ENCODE measurements around the gene ATG2B. TPM values are rescaled to one million over a fixed set of nuclear protein-coding genes. Genes with fewer than 3 reads are reported as not detected.

The ATG2B gene
- total and polyA plus RNA-seq, 2 donors (not counting 3 experiments of a cell fraction or from before 2014, with no cell fraction given), result 5.9 to 17.8 TPM

- H3K9ac ChIP-seq (replicated peaks; ENCODE audit: extremely low read depth, insufficient read depth, low read length), result no peak overlapping the region
- H3K27me3 ChIP-seq (ENCODE audit: control insufficient read depth in 2 of 2, insufficient read depth in 2 of 2, low read length in 2 of 2), result peaks cover 2% of the 10 kb centered on the region in 2 experiments
- no peaks in the 10 kb centered on the region for H3K79me2 ChIP-seq (ENCODE audit: control insufficient read depth, insufficient read depth, low read length)
- no peak for TF ChIP-seq CTCF (IDR thresholded peaks at IDR 0.05; ENCODE audit: extremely low read depth in 1 of 2, insufficient read depth in 1 of 2, low read depth in 1 of 2, low read length in 2 of 2)
- TF ChIP-seq MYC (IDR thresholded peaks at IDR 0.05; ENCODE audit: low read depth, low read length), result no peak
- TF ChIP-seq JUN (IDR thresholded peaks at IDR 0.05; ENCODE audit: borderline replicate concordance, insufficient read depth, insufficient read length, low read depth), result peak; percentile 12
- TF ChIP-seq POLR2AphosphoS5 (IDR thresholded peaks at IDR 0.05; ENCODE audit: insufficient read depth, low read depth, low read length), result no peak
- no peak for TF ChIP-seq FOS (IDR thresholded peaks at IDR 0.05; ENCODE audit: borderline replicate concordance, insufficient read depth, low read length)
- FAIRE-seq, result peak; percentile 78
- no peaks in the 10 kb centered on the region for H3K36me3 ChIP-seq (ENCODE audit: control insufficient read depth in 2 of 2, extremely low read depth in 1 of 2, insufficient read depth in 2 of 2, low read length in 2 of 2)
- BruUV-seq (replicated peaks), result no TSS peak
- no peak overlapping the region for H2AFZ ChIP-seq (ENCODE audit: low read depth, low read length)
- H3K9me1 ChIP-seq (replicated peaks; ENCODE audit: control insufficient read depth, extremely low read depth, insufficient read depth, low read length), result no peaks in the 10 kb centered on the region
- CTCF ChIA-PET, result interaction anchor here (0.7 to 1.4 kb wide), 6 partner anchors 9 to 128 kb away, joined by 3 to 6 read pairs (median 4); partner anchors contain the start of gene AK7
- H3K4me2 ChIP-seq (ENCODE audit: insufficient read depth, low read length), result no peak overlapping the region
- H3K4me3 ChIP-seq (replicated peaks in 1 of 3; ENCODE audit: insufficient read depth in 1 of 3, low read depth in 1 of 3, low read length in 3 of 3), result no peak overlapping the region
- H4K20me1 ChIP-seq (replicated peaks; ENCODE audit: control insufficient read depth, extremely low read depth, insufficient read depth, low read length), result no peaks in the 10 kb centered on the region
- dilution Hi-C loops (cut with MboI; ENCODE audit: extremely low pct_ligation_motif_present, low sequenced_read_pairs) (no loop called here), intact Hi-C loops (cut with micrococcal nuclease) (no loop called here)
- no peak overlapping the region for H3K27ac ChIP-seq (ENCODE audit: insufficient read depth, low read depth, low read length)
- no peaks in the 10 kb centered on the region for H3K9me3 ChIP-seq (replicated peaks; ENCODE audit: control insufficient read depth, insufficient read depth, low read length)
- no peaks in the 10 kb centered on the region for H3K4me1 ChIP-seq (ENCODE audit: control insufficient read depth, extremely low read depth, insufficient read depth, low read length)
- peak; percentile 75 for DNase-seq (ENCODE audit: low read depth, low spot score)
- POLR2A ChIA-PET, result interaction anchor here (0.8 kb wide), 1 partner anchor 11 kb away, joined by 3 read pairs; no protein-coding TSS in a partner anchor
These were observed 40.3 kb upstream of the ATG2B start for GRCh38 chr14:96403409-96403808.

- no peaks in the 10 kb centered on the region for H3K36me3 ChIP-seq (ENCODE audit: control insufficient read depth in 2 of 2, extremely low read depth in 1 of 2, insufficient read depth in 2 of 2, low read length in 2 of 2)
- H2AFZ ChIP-seq (ENCODE audit: low read depth, low read length), result no peak overlapping the region
- POLR2A ChIA-PET, result no interaction called here
- no TSS peak for BruUV-seq (replicated peaks)
- intact Hi-C loops (cut with micrococcal nuclease) (no loop called here), dilution Hi-C loops (cut with MboI; ENCODE audit: extremely low pct_ligation_motif_present, low sequenced_read_pairs) (no loop called here)
- CTCF ChIA-PET, result no interaction called here
- H3K9ac ChIP-seq (replicated peaks; ENCODE audit: extremely low read depth, insufficient read depth, low read length), result no peak overlapping the region
- H4K20me1 ChIP-seq (replicated peaks; ENCODE audit: control insufficient read depth, extremely low read depth, insufficient read depth, low read length), result no peaks in the 10 kb centered on the region
- no peak overlapping the region for H3K27ac ChIP-seq (ENCODE audit: insufficient read depth, low read depth, low read length)
- FAIRE-seq (no peak), DNase-seq (ENCODE audit: low read depth, low spot score) (no peak)
- no peak for TF ChIP-seq POLR2A (IDR thresholded peaks at IDR 0.05; ENCODE audit: low read depth, low read length)
- no peak for TF ChIP-seq CTCF (IDR thresholded peaks at IDR 0.05; ENCODE audit: extremely low read depth in 1 of 2, insufficient read depth in 1 of 2, low read depth in 1 of 2, low read length in 2 of 2)
- no peak for TF ChIP-seq JUN (IDR thresholded peaks at IDR 0.05; ENCODE audit: borderline replicate concordance, insufficient read depth, insufficient read length, low read depth)
- TF ChIP-seq MYC (IDR thresholded peaks at IDR 0.05; ENCODE audit: low read depth, low read length), result no peak
- no peak for TF ChIP-seq FOS (IDR thresholded peaks at IDR 0.05; ENCODE audit: borderline replicate concordance, insufficient read depth, low read length)
- no peak for TF ChIP-seq EZH2 (IDR thresholded peaks at IDR 0.05; ENCODE audit: borderline replicate concordance, low read depth, low read length, severe bottlenecking)
- TF ChIP-seq MAX (IDR thresholded peaks at IDR 0.05; ENCODE audit: insufficient read depth, insufficient read length), result no peak
- no peak for TF ChIP-seq POLR2AphosphoS5 (IDR thresholded peaks at IDR 0.05; ENCODE audit: insufficient read depth, low read depth, low read length)
- TF ChIP-seq GATA2 (IDR thresholded peaks at IDR 0.05; ENCODE audit: insufficient read depth, insufficient read length, low read depth, low read length), result no peak
- no peaks in the 10 kb centered on the region for H3K9me3 ChIP-seq (replicated peaks; ENCODE audit: control insufficient read depth, insufficient read depth, low read length)
- no peaks in the 10 kb centered on the region for H3K9me1 ChIP-seq (replicated peaks; ENCODE audit: control insufficient read depth, extremely low read depth, insufficient read depth, low read length)
- peaks cover 2% of the 10 kb centered on the region in 2 experiments for H3K27me3 ChIP-seq (ENCODE audit: control insufficient read depth in 2 of 2, insufficient read depth in 2 of 2, low read length in 2 of 2)
- no peak overlapping the region for H3K4me2 ChIP-seq (ENCODE audit: insufficient read depth, low read length)
- H3K79me2 ChIP-seq (ENCODE audit: control insufficient read depth, insufficient read depth, low read length), result no peaks in the 10 kb centered on the region
- H3K4me1 ChIP-seq (ENCODE audit: control insufficient read depth, extremely low read depth, insufficient read depth, low read length), result no peaks in the 10 kb centered on the region
- H3K4me3 ChIP-seq (replicated peaks in 1 of 3; ENCODE audit: insufficient read depth in 1 of 3, low read depth in 1 of 3, low read length in 3 of 3), result no peak overlapping the region
These were observed 37.4 kb upstream of the ATG2B start for GRCh38 chr14:96400495-96400894.

Measured in endothelial cell of umbilical vein (primary cell).